HCT116 (cell line): ENCODE measurements around the gene EIF4E1B. TPM values are rescaled to one million over a fixed set of nuclear protein-coding genes. Genes with fewer than 3 reads are reported as not detected.

ENCODE experiments used
- ATAC-seq: fragments of 200-7000 bp; cut with Tn5 transposase; 2 replicates; pipeline ENCODE4 v1.9.1; 2020; ENCODE audit warnings: mild to moderate bottlenecking, moderate library complexity
- BruUV-seq: library from RNA; stranded (reverse); fragments of 400-500 nt; replicated peaks from 2 replicates; lab custom pipeline; 2021; lab: Mats Ljungman, UMichigan
- CTCF ChIA-PET: fragments of 300-600 bp; sonication (Branson Sonifier 250); formaldehyde crosslinking; loops from one replicate; lab custom pipeline; 2021; ENCODE audit warnings: antibody characterized with exemption; lab: Charles Lee
- POLR2A ChIA-PET: fragments of 300-600, 350-600 bp; sonication (Branson Sonifier 250); formaldehyde crosslinking; loops from one replicate; lab custom pipeline; 2021; ENCODE audit warnings: antibody characterized with exemption; lab: Charles Lee
- RAD21 ChIA-PET, 2 experiments: fragments of 300-600 bp; sonication (Branson Sonifier 250); formaldehyde crosslinking; loops; one replicate each; lab custom pipeline; 2023; ENCODE audit warnings: low total read pairs in 2 of 2; ENCODE audit not compliant: uncharacterized antibody in 2 of 2, unreplicated experiment in 2 of 2, low non-redundant PET in 1 of 2; lab: Charles Lee
- DNase-seq: peaks from one replicate; pipeline ENCODE4 v3.0.0-alpha.2; 2010; ENCODE audit warnings: low read depth, low spot score
- H2AFZ ChIP-seq: fragments of 200-600 bp; shearing (Covaris generic), sonication (generic); 2 replicates; pipeline ENCODE4 v1.6.1; 2017; ENCODE audit warnings: low read depth, mixed run types, mixed read lengths, antibody characterized with exemption, low read length; ENCODE audit not compliant: poor library complexity, severe bottlenecking
- H3K27ac ChIP-seq: 2 replicates; pipeline ENCODE4 v1.5.1; 2012; ENCODE audit warnings: low read depth, low read length
- H3K27me3 ChIP-seq: fragments of 200-600 bp; sonication (generic); 2 replicates; pipeline ENCODE4 v1.6.1; 2016; ENCODE audit warnings: mixed run types, low read length, mixed read lengths; ENCODE audit not compliant: insufficient read depth
- H3K36me3 ChIP-seq, 2 experiments: fragments of 200-500 bp in 1 of 2; fragments of 200-600 bp in 1 of 2; sonication (Bioruptor generic) in 1 of 2; sonication (generic) in 1 of 2; 2 replicates each; pipeline versions ENCODE4 v1.5.1 to v1.6.1; 2014 to 2016; ENCODE audit warnings: low read length in 2 of 2, inconsistent platforms in 1 of 2, mixed read lengths in 1 of 2, mixed run types in 1 of 2; ENCODE audit not compliant: insufficient read depth in 2 of 2, control insufficient read depth in 1 of 2
- H3K4me1 ChIP-seq, 2 experiments: fragments of 200-600 bp in 1 of 2; sonication (generic) in 1 of 2; 2 replicates each; pipeline versions ENCODE4 v1.5.1 to v1.6.1; 2012 to 2017; ENCODE audit warnings: low read length in 2 of 2, inconsistent platforms in 1 of 2, mild to moderate bottlenecking in 1 of 2, mixed read lengths in 1 of 2, mixed run types in 1 of 2, moderate library complexity in 1 of 2; ENCODE audit not compliant: insufficient read depth in 2 of 2, control insufficient read depth in 1 of 2
- H3K4me2 ChIP-seq: fragments of 200-600 bp; sonication (generic); 2 replicates; pipeline ENCODE4 v1.6.1; 2017; ENCODE audit warnings: mixed run types, low read length, mixed read lengths
- H3K4me3 ChIP-seq, 2 experiments: fragments of 200-600 bp in 1 of 2; sonication (generic) in 1 of 2; replicated peaks in 1 of 2; 2 replicates each; pipeline ENCODE4 v1.5.1; 2011 to 2016; ENCODE audit warnings: low read length in 2 of 2, control low read depth in 1 of 2, low read depth in 1 of 2, mild to moderate bottlenecking in 1 of 2, mixed read lengths in 1 of 2, mixed run types in 1 of 2
- H3K79me2 ChIP-seq: fragments of 200-600 bp; sonication (generic); 2 replicates; pipeline ENCODE4 v1.6.1; 2017; ENCODE audit warnings: mild to moderate bottlenecking, mixed run types, low read length, moderate library complexity, mixed read lengths; ENCODE audit not compliant: insufficient read depth
- H3K9ac ChIP-seq: fragments of 200-600 bp; sonication (generic); 2 replicates; pipeline ENCODE4 v1.6.1; 2016; ENCODE audit warnings: low read length, mixed read lengths
- H3K9me2 ChIP-seq: fragments of 200-600 bp; sonication (generic), shearing (Covaris generic); 2 replicates; pipeline ENCODE4 v1.6.1; 2017; ENCODE audit warnings: mixed run types, mild to moderate bottlenecking, moderate library complexity; ENCODE audit not compliant: insufficient read depth
- H3K9me3 ChIP-seq, 2 experiments: fragments of 200-500 bp in 1 of 2; fragments of 200-600 bp in 1 of 2; sonication (Bioruptor generic) in 1 of 2; sonication (generic) in 1 of 2; 2 replicates each; pipeline ENCODE4 v1.6.1; 2014 to 2017; ENCODE audit warnings: low read length in 2 of 2, mixed read lengths in 2 of 2, inconsistent platforms in 1 of 2, low read depth in 1 of 2, mild to moderate bottlenecking in 1 of 2, mixed run types in 1 of 2, moderate library complexity in 1 of 2; ENCODE audit not compliant: control insufficient read depth in 1 of 2, insufficient read depth in 1 of 2
- H4K20me1 ChIP-seq: fragments of 200-600 bp; sonication (generic), shearing (Covaris generic); 2 replicates; pipeline ENCODE4 v1.6.1; 2017; ENCODE audit warnings: mixed run types, mild to moderate bottlenecking, moderate library complexity; ENCODE audit not compliant: insufficient read depth
- ATF3 ChIP-seq: IDR thresholded peaks from 2 replicates; pipeline ENCODE4 v1.6.1; 2012
- CBX3 ChIP-seq: IDR thresholded peaks from 2 replicates; pipeline ENCODE4 v1.6.1; 2012; ENCODE audit warnings: low read depth
- CEBPB ChIP-seq: IDR thresholded peaks from 2 replicates; pipeline ENCODE4 v1.6.1; 2012; ENCODE audit warnings: low read depth
- CTCF ChIP-seq, 3 experiments: fragments of 200-600 bp in 1 of 3; sonication (generic) in 1 of 3; IDR thresholded peaks in 2 of 3; conservative IDR thresholded peaks in 1 of 3; 2 replicates each; pipeline ENCODE4 v1.5.1; 2012 to 2017; ENCODE audit warnings: low read depth in 2 of 3, low read length in 2 of 3, antibody characterized with exemption in 1 of 3, borderline replicate concordance in 1 of 3, control low read depth in 1 of 3, mild to moderate bottlenecking in 1 of 3, mixed read lengths in 1 of 3, mixed run types in 1 of 3, moderate library complexity in 1 of 3; ENCODE audit not compliant: insufficient read depth in 1 of 3
- ELF1 ChIP-seq: IDR thresholded peaks from 2 replicates; pipeline ENCODE4 v1.6.1; 2012; ENCODE audit warnings: low read depth, borderline replicate concordance
- EZH2 ChIP-seq: fragments of 200-600 bp; sonication (generic); IDR thresholded peaks from 2 replicates; pipeline ENCODE4 v1.6.1; 2017; ENCODE audit warnings: antibody characterized with exemption, mixed run types
- EZH2phosphoT487 ChIP-seq: fragments of 200-600 bp; IDR thresholded peaks from 2 replicates; pipeline ENCODE4 v1.6.1; 2018; ENCODE audit warnings: antibody characterized with exemption, borderline replicate concordance
- FOSL1 ChIP-seq: IDR thresholded peaks from 2 replicates; pipeline ENCODE4 v1.6.1; 2012; ENCODE audit warnings: low read depth
- JUND ChIP-seq: IDR thresholded peaks from 2 replicates; pipeline ENCODE4 v1.6.1; 2012
- MAX ChIP-seq: IDR thresholded peaks from 2 replicates; pipeline ENCODE4 v1.6.1; 2012
- POLR2AphosphoS5 ChIP-seq: IDR thresholded peaks from 2 replicates; pipeline ENCODE4 v1.6.1; 2011; ENCODE audit warnings: mild to moderate bottlenecking, low read depth, low read length, moderate library complexity
- RAD21 ChIP-seq: IDR thresholded peaks from 2 replicates; pipeline ENCODE4 v1.6.1; 2012; ENCODE audit warnings: low read depth, mild to moderate bottlenecking
- SIN3A ChIP-seq: IDR thresholded peaks from 2 replicates; pipeline ENCODE4 v1.6.1; 2012; ENCODE audit warnings: low read depth
- SP1 ChIP-seq: IDR thresholded peaks from 2 replicates; pipeline ENCODE4 v1.6.1; 2012; ENCODE audit warnings: low read depth
- SRF ChIP-seq: IDR thresholded peaks from 2 replicates; pipeline ENCODE4 v1.6.1; 2012; ENCODE audit warnings: low read depth
- TCF7L2 ChIP-seq: IDR thresholded peaks from 2 replicates; pipeline ENCODE4 v1.7.0; 2011; ENCODE audit warnings: borderline replicate concordance, inconsistent platforms; ENCODE audit not compliant: insufficient read depth, insufficient read length; ENCODE audit errors: extremely low read depth
- YY1 ChIP-seq: IDR thresholded peaks from 2 replicates; pipeline ENCODE4 v1.6.1; 2011; ENCODE audit warnings: low read length, low read depth, moderate library complexity, mild to moderate bottlenecking; ENCODE audit not compliant: insufficient replicate concordance; ENCODE audit errors: extremely low read depth
- ZFX ChIP-seq: fragments of 450-650 bp; IDR thresholded peaks from 2 replicates; pipeline ENCODE4 v1.6.1; 2017
- intact Hi-C: fragments of 100-400 bp; cut with micrococcal nuclease; formaldehyde crosslinking; loops from 2 replicates; pipeline ENCODE4 v1.10.0; 2022
- total RNA-seq: library from RNA; stranded (reverse); gene quantifications from one replicate; pipeline ENCODE4 v1.2.1, GENCODE V29; 2021; ENCODE audit not compliant: unreplicated experiment

EIF4E1B gene
- total RNA-seq, 1 experiment from 2014 or later = 0.07 TPM

- no peaks in the 10 kb centered on the region for H3K79me2 ChIP-seq
- no peak for ATAC-seq
- H3K9me3 ChIP-seq = no peaks in the 10 kb centered on the region
- peaks cover 8% of the 10 kb centered on the region; the same call in 1 of the 2 replicates for H3K27me3 ChIP-seq
- TF ChIP-seq CTCF (IDR thresholded peaks at IDR 0.05 in 2 of 3, conservative IDR thresholded peaks at IDR 0.05 in 1 of 3; ENCODE audit: borderline replicate concordance in 1 of 3, insufficient read depth in 1 of 3, low read depth in 2 of 3, low read length in 2 of 3) = no peak
- no peak for TF ChIP-seq SIN3A
- TF ChIP-seq TCF7L2 = no peak
- TF ChIP-seq, all 23 proteins: peak for 0
- H3K4me2 ChIP-seq = no peak overlapping the region
- ChIA-PET CTCF (no interaction called here), RAD21 (no interaction called here), POLR2A (no interaction called here)
- H3K4me1 ChIP-seq = no peaks in the 10 kb centered on the region
- H2AFZ ChIP-seq = no peak overlapping the region
- no peaks in the 10 kb centered on the region for H3K9me2 ChIP-seq
- no peak for DNase-seq
- BruUV-seq = no TSS peak
- no peak overlapping the region for H3K9ac ChIP-seq
- no peak overlapping the region for H3K4me3 ChIP-seq
- H3K36me3 ChIP-seq = no peaks in the 10 kb centered on the region
- no peaks in the 10 kb centered on the region for H4K20me1 ChIP-seq
- intact Hi-C loops = no loop called here
- no peak overlapping the region for H3K27ac ChIP-seq
Measured at GRCh38 chr5:176685010-176685409, 54.5 kb downstream of the EIF4E1B start.

- intact Hi-C loops = no loop called here
- H3K9me3 ChIP-seq = no peaks in the 10 kb centered on the region
- no TSS peak for BruUV-seq
- H3K4me1 ChIP-seq = peaks cover 0 to 2% of the 10 kb centered on the region in 2 experiments; a peak in 1 of 4 replicates
- CTCF ChIA-PET = no interaction called here
- POLR2A ChIA-PET = no interaction called here
- ATAC-seq (no peak), DNase-seq (no peak)
- H3K9me2 ChIP-seq = no peaks in the 10 kb centered on the region
- peaks cover 8% of the 10 kb centered on the region; the same call in 1 of the 2 replicates for H3K27me3 ChIP-seq
- no peak overlapping the region for H3K4me3 ChIP-seq
- H3K36me3 ChIP-seq = no peaks in the 10 kb centered on the region
- no peak overlapping the region for H3K4me2 ChIP-seq
- no peak overlapping the region for H3K27ac ChIP-seq
- H2AFZ ChIP-seq = no peak overlapping the region
- RAD21 ChIA-PET = no interaction called here
- no peaks in the 10 kb centered on the region for H3K79me2 ChIP-seq
- H3K9ac ChIP-seq = no peak overlapping the region
- no peaks in the 10 kb centered on the region for H4K20me1 ChIP-seq
- TF ChIP-seq SIN3A (no peak), ATF3 (no peak), ELF1 (no peak), MAX (no peak), CEBPB (no peak), TCF7L2 (no peak), RAD21 (no peak), CTCF (IDR thresholded peaks at IDR 0.05 in 2 of 3, conservative IDR thresholded peaks at IDR 0.05 in 1 of 3; ENCODE audit: borderline replicate concordance in 1 of 3, insufficient read depth in 1 of 3, low read depth in 2 of 3, low read length in 2 of 3) (no peak), SP1 (no peak), SRF (no peak), POLR2AphosphoS5 (no peak), EZH2 (no peak), FOSL1 (no peak), CBX3 (no peak), ZFX (no peak), JUND (no peak), YY1 (no peak), EZH2phosphoT487 (no peak)
Measured at GRCh38 chr5:176687247-176687646, 56.8 kb downstream of the EIF4E1B start.
